Breast epithelium (tissue), 3 donors: Measurements from ENCODE around the gene MAP3K5.
"Not testable (repeated sequence)": the region's sequence is repeated elsewhere in the genome, so short reads cannot be mapped to it uniquely, and the experiment has no call there.

Experiments used
- POLR2AphosphoS5 ChIP-seq, 3 donors: sonication (generic); formaldehyde crosslinking; IDR thresholded peaks; one replicate each; pipeline ENCODE4 v1.6.1; 2017; ENCODE audit warnings: antibody characterized with exemption in 3 of 3
- TF ChIP-seq, protein P1 (sequence below), 3 donors: fragments of 450-650 bp; IDR thresholded peaks; one replicate each; pipeline ENCODE4 v1.5.1; 2016 to 2017; ENCODE audit warnings: antibody characterized with exemption in 3 of 3, mild to moderate bottlenecking in 3 of 3, moderate library complexity in 3 of 3

- TF ChIP-seq, protein P1, sequence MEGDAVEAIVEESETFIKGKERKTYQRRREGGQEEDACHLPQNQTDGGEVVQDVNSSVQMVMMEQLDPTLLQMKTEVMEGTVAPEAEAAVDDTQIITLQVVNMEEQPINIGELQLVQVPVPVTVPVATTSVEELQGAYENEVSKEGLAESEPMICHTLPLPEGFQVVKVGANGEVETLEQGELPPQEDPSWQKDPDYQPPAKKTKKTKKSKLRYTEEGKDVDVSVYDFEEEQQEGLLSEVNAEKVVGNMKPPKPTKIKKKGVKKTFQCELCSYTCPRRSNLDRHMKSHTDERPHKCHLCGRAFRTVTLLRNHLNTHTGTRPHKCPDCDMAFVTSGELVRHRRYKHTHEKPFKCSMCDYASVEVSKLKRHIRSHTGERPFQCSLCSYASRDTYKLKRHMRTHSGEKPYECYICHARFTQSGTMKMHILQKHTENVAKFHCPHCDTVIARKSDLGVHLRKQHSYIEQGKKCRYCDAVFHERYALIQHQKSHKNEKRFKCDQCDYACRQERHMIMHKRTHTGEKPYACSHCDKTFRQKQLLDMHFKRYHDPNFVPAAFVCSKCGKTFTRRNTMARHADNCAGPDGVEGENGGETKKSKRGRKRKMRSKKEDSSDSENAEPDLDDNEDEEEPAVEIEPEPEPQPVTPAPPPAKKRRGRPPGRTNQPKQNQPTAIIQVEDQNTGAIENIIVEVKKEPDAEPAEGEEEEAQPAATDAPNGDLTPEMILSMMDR (IDR thresholded peaks at IDR 0.05) = not testable (repeated sequence)
- TF ChIP-seq POLR2AphosphoS5 (IDR thresholded peaks at IDR 0.05) = not testable (repeated sequence)
Measured at GRCh38 chr6:136584290-136584689, 208.0 kb downstream of the MAP3K5 start.
